ENCODE measurements around the gene FADD.

Gene FADD

GRCh38 chr11:70244698-70245097 lies 41.6 kb downstream of the FADD start:
- TF ChIP-seq CTCF (IDR thresholded peaks at IDR 0.05; ENCODE audit: low read depth, low read length, missing control alignments), result no peak
- no peaks in the 10 kb centered on the region for H3K36me3 ChIP-seq (replicated peaks)
- H3K4me3 ChIP-seq (ENCODE audit: low read depth, low read length), result no peak overlapping the region
- in situ Hi-C loops (cut with HindIII; ENCODE audit: low pct_ligation_motif_present, low sequenced_read_pairs), result no loop called here
- H3K27ac ChIP-seq, result peak overlapping the region; percentile 95
- no peaks in the 10 kb centered on the region for H3K27me3 ChIP-seq (replicated peaks)
- peak; percentile 98 for DNase-seq

GRCh38 chr11:70246196-70246595 lies 43.1 kb downstream of the FADD start:
- Histone ChIP-seq H3K27ac (peak overlapping the region; percentile 95), H3K27me3 (replicated peaks) (no peaks in the 10 kb centered on the region), H3K4me3 (ENCODE audit: low read depth, low read length) (no peak overlapping the region), H3K36me3 (replicated peaks) (no peaks in the 10 kb centered on the region)
- in situ Hi-C loops (cut with HindIII; ENCODE audit: low pct_ligation_motif_present, low sequenced_read_pairs), result no loop called here
- DNase-seq, result peak; percentile 89
- no peak for TF ChIP-seq CTCF (IDR thresholded peaks at IDR 0.05; ENCODE audit: low read depth, low read length, missing control alignments)

DNA sequence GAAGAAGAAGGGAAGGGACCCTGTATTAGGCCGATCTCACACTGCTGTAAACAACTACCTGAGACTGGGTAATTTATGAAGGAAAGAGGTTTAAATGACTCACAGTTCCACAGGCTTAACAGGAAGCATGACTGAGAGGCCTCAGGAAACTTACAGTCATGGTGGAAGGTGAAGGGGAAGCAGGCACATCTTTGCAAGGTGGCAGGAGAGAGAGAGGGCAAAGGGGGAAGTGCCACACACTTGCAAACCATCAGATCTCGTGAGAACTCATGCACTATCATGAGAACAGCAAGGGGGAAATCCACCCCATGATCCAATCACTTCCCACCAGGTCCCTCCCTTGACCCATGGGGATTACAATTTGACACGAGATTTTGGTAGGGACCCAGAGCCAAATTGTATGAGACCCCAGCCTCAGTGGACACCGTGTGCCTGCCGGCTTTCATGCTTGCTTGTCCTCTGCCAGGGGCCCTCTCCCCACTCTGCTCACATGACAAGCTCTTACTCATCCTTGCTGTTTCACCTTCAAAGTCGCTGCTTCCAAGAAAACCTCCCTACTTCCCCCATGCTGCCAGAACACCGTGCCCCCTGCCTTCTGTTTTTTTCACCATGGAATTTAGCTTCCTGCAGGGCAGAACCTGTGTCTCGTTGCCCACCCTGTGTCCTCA lies 44.1 kb downstream of the FADD start:
- in situ Hi-C loops (cut with HindIII; ENCODE audit: low pct_ligation_motif_present, low sequenced_read_pairs), result no loop called here
- Histone ChIP-seq H3K27me3 (replicated peaks) (no peaks in the 10 kb centered on the region), H3K4me3 (ENCODE audit: low read depth, low read length) (no peak overlapping the region), H3K27ac (no peak overlapping the region), H3K36me3 (replicated peaks) (no peaks in the 10 kb centered on the region)
- TF ChIP-seq CTCF (IDR thresholded peaks at IDR 0.05; ENCODE audit: low read depth, low read length, missing control alignments), result no peak
- DNase-seq, result no peak

- in situ Hi-C loops (cut with HindIII; ENCODE audit: low pct_ligation_motif_present, low sequenced_read_pairs), result no loop called here
- H3K27me3 ChIP-seq (replicated peaks), result no peaks in the 10 kb centered on the region
- no peak overlapping the region for H3K4me3 ChIP-seq (ENCODE audit: low read depth, low read length)
- TF ChIP-seq CTCF (IDR thresholded peaks at IDR 0.05; ENCODE audit: low read depth, low read length, missing control alignments), result no peak
- no peak for DNase-seq
- no peaks in the 10 kb centered on the region for H3K36me3 ChIP-seq (replicated peaks)
- H3K27ac ChIP-seq, result no peak overlapping the region
Observed at GRCh38 chr11:70247710-70248072, 44.6 kb downstream of the FADD start.

DNA sequence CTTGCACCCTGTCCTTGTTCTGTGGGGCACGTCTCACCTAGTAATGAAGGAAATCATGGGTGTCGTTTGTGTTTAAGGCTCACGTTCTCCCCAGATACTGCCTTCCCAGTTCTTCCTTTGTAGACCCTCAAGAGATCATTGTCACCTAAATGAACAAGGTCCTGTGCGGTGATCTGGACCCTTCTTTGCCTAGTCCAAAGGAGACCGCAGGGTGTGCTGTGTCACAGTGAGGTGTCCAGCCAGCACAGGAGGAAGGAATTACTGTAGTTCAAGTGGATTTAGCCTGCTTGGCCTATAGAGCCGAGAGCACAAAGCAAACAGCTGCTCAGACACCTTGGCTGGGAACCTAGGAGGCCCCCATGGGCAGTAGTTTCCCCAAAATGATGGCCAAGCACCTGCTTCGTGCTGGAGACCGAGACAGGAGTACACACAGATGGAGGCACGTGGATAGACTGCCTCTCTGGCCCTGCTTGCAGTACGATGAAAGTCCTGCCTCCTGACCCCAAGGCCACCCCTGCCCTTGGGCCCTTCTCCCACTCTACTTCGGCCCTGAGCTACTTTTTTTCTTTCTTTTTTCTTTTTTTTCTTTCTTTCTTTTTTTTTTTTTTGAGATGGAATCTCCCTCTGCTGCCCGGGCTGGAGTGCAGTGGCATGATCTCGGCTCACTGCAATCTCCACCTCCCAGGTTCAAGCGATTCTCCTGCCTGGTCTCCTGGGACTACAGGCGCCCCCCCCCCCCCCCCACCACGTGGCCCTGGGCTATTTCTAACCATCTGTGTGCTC lies 48.0 kb downstream of the FADD start:
- Histone ChIP-seq H3K27ac (no peak overlapping the region), H3K36me3 (replicated peaks) (no peaks in the 10 kb centered on the region), H3K4me3 (ENCODE audit: low read depth, low read length) (no peak overlapping the region), H3K27me3 (replicated peaks) (no peaks in the 10 kb centered on the region)
- no peak for TF ChIP-seq CTCF (IDR thresholded peaks at IDR 0.05; ENCODE audit: low read depth, low read length, missing control alignments)
- in situ Hi-C loops (cut with HindIII; ENCODE audit: low pct_ligation_motif_present, low sequenced_read_pairs), result no loop called here
- no peak for DNase-seq

Measured in brain microvascular endothelial cell (primary cell).